GM12874 (cell line): ENCODE results near the gene CUEDC1.

Source experiments
- TF ChIP-seq, protein P1 (sequence below): IDR thresholded peaks from 2 replicates; pipeline ENCODE4 v1.5.1; 2011; ENCODE audit warnings: low read depth, mild to moderate bottlenecking, control low read depth, low read length, moderate library complexity; ENCODE audit not compliant: insufficient read depth

The CUEDC1 gene

GRCh38 chr17:57970710-57971109 lies 15.5 kb upstream of the CUEDC1 start:
- TF ChIP-seq, protein P1, sequence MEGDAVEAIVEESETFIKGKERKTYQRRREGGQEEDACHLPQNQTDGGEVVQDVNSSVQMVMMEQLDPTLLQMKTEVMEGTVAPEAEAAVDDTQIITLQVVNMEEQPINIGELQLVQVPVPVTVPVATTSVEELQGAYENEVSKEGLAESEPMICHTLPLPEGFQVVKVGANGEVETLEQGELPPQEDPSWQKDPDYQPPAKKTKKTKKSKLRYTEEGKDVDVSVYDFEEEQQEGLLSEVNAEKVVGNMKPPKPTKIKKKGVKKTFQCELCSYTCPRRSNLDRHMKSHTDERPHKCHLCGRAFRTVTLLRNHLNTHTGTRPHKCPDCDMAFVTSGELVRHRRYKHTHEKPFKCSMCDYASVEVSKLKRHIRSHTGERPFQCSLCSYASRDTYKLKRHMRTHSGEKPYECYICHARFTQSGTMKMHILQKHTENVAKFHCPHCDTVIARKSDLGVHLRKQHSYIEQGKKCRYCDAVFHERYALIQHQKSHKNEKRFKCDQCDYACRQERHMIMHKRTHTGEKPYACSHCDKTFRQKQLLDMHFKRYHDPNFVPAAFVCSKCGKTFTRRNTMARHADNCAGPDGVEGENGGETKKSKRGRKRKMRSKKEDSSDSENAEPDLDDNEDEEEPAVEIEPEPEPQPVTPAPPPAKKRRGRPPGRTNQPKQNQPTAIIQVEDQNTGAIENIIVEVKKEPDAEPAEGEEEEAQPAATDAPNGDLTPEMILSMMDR = no peak

GRCh38 chr17:57968456-57968855 lies 13.2 kb upstream of the CUEDC1 start:
- TF ChIP-seq, protein P1 = no peak

- TF ChIP-seq, protein P1 = no peak
Measured at GRCh38 chr17:57966875-57967274, 11.7 kb upstream of the CUEDC1 start.

DNA sequence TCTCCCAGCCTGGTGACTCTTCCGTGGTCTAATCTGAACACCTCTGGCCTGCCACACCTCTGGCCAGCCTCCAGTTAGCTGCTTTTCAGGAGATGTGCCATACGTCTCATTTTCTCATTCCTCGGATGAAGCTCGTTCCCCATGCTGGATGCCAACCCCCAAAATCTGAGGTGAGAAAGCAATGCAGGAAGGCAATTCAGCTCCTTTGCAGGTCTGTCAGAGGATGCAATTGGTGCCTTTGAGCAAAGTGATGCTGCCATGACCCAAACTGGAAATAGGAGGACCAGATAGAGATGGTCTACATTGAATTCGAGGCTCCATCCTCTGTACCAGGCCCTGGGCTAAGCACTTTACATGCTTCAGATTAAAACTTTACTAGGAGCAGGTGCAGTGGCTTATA lies 11.0 kb upstream of the CUEDC1 start:
- TF ChIP-seq, protein P1 = no peak

DNA sequence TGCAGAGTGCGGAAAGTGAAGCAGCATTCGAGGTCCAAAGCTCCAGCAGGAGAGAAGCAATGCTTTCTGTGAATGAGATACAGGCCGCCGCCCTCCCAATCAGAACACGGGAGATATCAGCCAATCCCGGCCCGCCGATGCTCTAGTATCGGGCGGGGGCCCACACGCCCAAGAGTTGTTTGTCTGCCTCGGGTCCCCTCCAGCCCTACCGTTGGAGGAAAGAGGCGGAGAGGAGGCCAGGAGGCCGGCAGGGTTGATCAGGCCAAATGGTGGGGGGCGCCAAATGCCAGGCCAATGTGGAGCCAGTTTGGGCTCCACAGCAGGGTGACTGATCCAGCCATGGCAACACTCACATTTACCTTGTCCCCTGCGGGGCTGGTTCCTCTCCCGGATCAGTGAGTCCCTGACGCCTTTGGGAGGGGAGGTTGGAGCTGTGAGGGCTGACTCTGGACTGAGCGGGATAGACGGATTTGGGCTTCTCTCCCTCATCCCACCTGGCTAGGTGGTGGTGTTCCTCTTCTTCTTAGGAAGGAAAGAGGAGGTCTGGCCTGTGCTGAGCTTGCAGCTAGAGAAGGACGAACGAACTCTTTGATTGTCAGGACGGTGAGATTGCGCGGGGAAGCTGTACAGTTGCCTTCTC lies 10.4 kb upstream of the CUEDC1 start:
- TF ChIP-seq, protein P1 = no peak

GRCh38 chr17:57963149-57963511 lies 7.9 kb upstream of the CUEDC1 start:
- TF ChIP-seq, protein P1 = no peak

DNA sequence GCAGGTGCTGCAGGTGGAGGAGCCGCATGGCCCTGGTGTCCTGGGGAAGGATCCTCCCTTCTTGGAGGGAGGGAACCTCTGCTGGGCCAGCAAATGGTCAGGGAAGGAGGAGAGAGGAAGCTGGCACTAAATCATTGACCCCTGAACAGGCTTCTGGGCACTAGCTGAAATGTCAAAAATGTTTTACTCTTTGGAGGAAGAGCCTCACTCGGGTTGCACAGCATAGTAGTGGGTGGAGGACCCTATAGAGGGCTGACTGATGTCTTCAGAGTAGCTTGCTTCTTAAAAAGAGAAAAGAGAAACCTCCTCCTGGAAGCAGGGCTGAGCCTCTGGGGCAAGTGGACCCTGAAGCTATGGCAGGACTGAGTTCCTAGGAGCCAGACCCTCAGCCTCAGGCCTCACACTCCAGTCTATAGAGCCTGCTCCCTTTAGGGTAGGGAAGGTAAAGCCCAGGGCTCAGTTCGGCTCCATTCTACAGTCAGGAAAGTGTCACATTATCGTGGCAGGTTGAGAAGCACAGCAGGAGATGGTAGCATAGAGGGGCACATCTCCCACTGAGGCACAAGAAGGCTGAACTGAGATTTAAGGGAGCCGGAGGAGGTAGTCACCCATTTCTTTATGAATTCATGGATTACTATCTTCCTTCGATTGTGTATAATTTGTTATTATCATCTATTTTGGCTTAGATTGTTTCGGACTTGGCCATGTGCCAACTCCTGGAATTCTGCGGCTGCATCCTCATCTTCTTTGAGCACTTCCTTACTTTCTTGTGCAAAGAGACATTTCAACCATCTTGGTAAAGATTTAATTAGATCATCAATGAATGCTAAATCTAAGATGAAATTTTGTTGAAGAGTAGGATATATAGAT lies 7.3 kb upstream of the CUEDC1 start:
- TF ChIP-seq, protein P1 = no peak
